ENCODE results near the gene EPB41L1. TPM values are rescaled to one million over a fixed set of nuclear protein-coding genes. Genes with fewer than 3 reads are reported as not detected.

EPB41L1 gene
- total RNA-seq, 1 donor from 2014 or later = not detected

GRCh38 chr20:36254076-36254475 is 99.5 kb downstream of the EPB41L1 start:
- intact Hi-C loops (cut with micrococcal nuclease) = no loop called here

GRCh38 chr20:36255445-36255844 is 100.9 kb downstream of the EPB41L1 start:
- intact Hi-C loops (cut with micrococcal nuclease) = no loop called here

GRCh38 chr20:36259177-36260061 is 104.9 kb downstream of the EPB41L1 start:
- intact Hi-C loops (cut with micrococcal nuclease) = no loop called here

DNA sequence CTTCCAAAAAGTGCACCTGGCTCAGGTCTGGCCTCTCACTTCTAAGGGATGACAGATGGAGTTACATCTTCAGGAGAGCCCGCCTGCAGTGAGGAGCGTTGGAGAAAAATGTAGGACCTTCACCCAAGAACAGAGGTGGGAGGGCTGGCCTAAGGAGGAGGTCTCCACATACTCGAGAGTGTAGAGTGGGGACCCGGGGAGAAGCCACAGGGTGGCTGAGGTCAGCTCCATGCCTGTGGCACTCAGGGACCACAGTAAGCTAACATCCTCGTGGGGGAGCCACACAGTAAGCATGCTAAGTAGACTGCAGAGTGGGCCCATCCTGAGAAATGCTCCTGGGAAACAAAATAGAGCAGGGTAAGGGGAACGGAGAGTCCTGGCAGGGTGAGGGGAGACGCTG is 105.8 kb downstream of the EPB41L1 start:
- intact Hi-C loops (cut with micrococcal nuclease) = no loop called here

GRCh38 chr20:36261389-36262105 is 107.0 kb downstream of the EPB41L1 start:
- intact Hi-C loops (cut with micrococcal nuclease) = no loop called here

- intact Hi-C loops (cut with micrococcal nuclease) = no loop called here
These were observed 107.9 kb downstream of the EPB41L1 start for GRCh38 chr20:36262440-36262839.

GRCh38 chr20:36264426-36265246 is 110.1 kb downstream of the EPB41L1 start:
- intact Hi-C loops (cut with micrococcal nuclease) = no loop called here

DNA sequence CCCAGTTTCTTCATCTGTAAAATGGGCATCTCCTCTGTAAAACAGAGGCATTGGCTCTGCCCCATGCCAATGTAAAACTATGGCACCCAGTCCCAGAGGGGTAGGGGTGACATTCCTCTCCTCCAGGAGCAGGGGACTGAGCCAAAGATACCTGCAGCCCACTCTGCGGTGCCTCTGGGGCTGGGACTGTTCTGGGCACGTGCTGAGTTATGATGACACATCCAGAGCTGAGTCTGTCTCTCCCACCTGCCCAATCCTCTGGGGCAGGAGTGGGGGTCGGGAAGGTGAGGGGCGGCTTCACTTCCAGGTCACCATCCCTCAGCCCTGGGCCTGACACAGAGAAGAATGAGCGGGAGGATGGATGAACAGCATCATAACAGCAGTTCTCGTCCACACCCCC is 111.6 kb downstream of the EPB41L1 start:
- intact Hi-C loops (cut with micrococcal nuclease) = no loop called here

- intact Hi-C loops (cut with micrococcal nuclease) = no loop called here
These were observed 113.3 kb downstream of the EPB41L1 start for GRCh38 chr20:36267605-36268381.

DNA sequence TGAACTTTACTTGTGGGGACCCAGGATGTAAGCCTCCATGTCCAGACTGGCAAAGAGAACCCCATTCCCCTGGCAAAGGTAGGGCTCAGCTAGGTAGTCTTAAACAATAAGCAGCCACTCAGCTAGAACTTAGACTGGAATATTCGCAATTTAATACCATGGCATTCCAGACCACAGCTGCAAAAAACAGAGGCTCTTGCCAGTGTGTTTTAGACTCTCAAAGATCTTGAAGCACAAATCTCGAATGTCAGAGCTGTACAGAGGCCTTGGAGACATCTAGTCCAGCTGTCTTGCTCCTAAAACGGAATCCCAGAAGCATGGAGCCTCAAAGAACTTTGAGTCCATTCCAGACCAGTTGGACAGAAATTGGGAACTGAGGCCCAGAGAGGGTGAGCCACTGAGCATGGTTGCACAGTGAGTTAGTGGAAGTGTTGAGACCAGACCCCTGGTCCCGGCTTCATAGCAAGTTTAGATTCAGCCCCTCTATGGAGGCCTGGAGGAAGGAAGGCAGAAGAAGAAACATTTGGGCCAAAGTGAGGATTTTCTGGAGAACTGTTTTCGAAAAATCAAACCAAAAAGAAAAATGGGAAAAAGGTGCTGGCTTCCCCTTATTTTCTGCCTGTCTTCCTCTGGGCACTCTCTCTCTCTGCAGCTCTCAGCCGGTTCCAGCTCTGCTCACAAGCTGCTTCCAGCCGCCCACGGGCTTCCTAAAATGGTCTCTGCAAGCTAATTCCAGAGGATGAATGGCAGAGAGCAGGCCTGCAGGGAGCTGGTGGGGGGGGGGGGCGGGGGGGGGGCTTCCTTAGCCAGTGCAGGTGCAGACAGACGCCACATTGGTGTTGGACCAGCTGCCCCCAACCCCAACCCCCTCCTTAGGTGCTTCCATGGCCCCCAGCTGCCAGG is 114.2 kb downstream of the EPB41L1 start:
- intact Hi-C loops (cut with micrococcal nuclease) = no loop called here

GRCh38 chr20:36269507-36269906 is 115.0 kb downstream of the EPB41L1 start:
- intact Hi-C loops (cut with micrococcal nuclease) = no loop called here

DNA sequence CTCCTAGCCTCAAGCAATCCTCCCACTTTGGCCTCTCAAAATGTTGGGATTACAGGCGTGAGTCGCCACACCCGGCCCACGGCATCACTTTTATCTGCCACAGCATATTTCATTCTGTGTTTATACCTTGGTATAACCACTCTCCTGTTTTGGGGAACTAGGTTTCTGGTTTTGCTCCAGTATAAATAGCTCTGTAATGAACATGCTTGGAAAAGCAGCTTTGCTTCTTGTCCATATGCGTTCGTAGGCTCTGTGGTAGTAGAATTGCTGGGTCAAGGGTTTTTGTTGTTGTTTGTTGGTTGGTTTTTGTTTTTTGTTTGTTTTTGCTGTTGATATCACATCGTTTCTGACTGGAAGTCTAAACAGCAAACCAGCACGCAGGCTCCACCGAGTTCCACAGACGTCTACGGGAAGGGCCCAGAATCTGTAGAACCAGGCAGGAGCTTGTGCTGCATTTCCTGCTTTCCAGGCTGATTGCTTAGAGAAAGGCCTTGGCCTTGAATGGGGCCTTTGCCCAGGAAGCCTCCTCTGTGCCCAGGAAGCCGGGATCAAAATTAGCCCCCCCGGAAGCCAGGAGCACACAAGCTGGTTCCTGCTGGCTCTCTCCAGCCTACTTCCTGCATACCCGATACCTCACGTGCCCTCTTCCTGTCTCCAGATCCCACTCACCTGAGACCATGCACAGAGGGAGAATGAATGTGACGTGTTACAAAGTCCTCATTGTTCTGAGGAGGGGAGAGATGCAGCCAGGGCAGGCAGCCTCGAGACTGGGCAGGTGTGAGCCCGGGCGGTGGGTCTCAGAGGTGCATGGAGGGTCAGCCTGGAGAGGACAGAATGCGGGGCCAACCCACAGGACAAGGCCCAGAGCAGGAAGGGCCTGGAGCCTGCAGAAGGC is 116.5 kb downstream of the EPB41L1 start:
- intact Hi-C loops (cut with micrococcal nuclease) = no loop called here

GRCh38 chr20:36271639-36272546 is 117.4 kb downstream of the EPB41L1 start:
- intact Hi-C loops (cut with micrococcal nuclease) = no loop called here

DNA sequence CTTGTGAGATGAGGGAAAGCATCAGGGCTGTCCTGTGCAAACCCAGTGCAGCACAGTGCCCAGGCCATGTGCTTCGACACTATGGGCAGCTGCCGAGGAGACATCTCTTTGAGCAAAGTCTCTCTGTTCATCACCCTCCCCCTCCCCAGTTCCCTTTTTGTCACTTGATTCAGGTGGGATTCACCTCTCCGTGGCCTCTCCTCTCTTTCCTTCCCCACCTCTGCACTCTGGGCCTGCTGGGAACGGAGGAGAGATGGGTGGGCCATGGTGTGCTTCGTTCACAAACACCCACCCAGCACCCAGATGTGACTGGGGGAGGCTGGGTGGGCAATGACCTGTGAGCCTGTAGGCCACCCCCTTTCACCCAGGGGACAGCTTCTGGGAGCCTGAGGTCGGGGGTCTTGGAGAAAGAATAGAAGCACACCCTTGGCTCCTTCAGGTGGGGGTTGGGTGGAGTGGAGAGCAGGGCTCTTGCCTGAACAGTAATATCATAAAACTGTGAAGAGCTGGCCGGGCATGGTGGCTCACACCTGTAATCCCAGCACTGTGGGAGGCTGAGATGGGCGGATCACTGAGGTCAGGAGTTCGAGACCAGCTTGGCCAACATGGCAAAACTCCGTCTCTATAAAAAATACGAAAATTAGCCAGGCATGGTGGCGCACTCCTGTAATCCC is 118.1 kb downstream of the EPB41L1 start:
- intact Hi-C loops (cut with micrococcal nuclease) = loop anchor here (1.0 kb wide), 1 partner anchor 167 kb away; no protein-coding TSS in a partner anchor

- intact Hi-C loops (cut with micrococcal nuclease) = loop anchor here (1.0 kb wide), 1 partner anchor 166 kb away; no protein-coding TSS in a partner anchor
These were observed 119.1 kb downstream of the EPB41L1 start for GRCh38 chr20:36273414-36274180.

- intact Hi-C loops (cut with micrococcal nuclease) = no loop called here
These were observed 119.8 kb downstream of the EPB41L1 start for GRCh38 chr20:36274181-36274841.
